Common myeloid progenitor, CD34-positive (primary cell): Measurements from ENCODE around the gene PRKCB.

ENCODE experiments used
- CTCF ChIA-PET: fragments of 350-600 bp; sonication (Branson Sonifier 250); formaldehyde crosslinking; loops from one replicate; lab custom pipeline; 2021; ENCODE audit warnings: antibody characterized with exemption; lab: Charles Lee
- POLR2A ChIA-PET: fragments of 350-600 bp; sonication (Branson Sonifier 250); formaldehyde crosslinking; loops from one replicate; lab custom pipeline; 2021; ENCODE audit warnings: antibody characterized with exemption; lab: Charles Lee
- DNase-seq, 3 donors: peaks; one replicate each; pipeline versions ENCODE4 v3.0.0 to v3.0.0-alpha.2; 2013
- H3K27ac ChIP-seq, 2 experiments: 1 replicate in 1 of 2; 2 replicates in 1 of 2; pipeline ENCODE4 v1.7.0; 2013; ENCODE audit warnings: inconsistent platforms in 2 of 2, low read length in 2 of 2, mild to moderate bottlenecking in 2 of 2, low read depth in 1 of 2, moderate library complexity in 1 of 2; ENCODE audit not compliant: severe bottlenecking in 2 of 2, insufficient read depth in 1 of 2, poor library complexity in 1 of 2
- H3K27me3 ChIP-seq, 5 experiments: replicated peaks in 2 of 5; 1 replicate in 3 of 5; 2 replicates in 2 of 5; pipeline versions ENCODE4 v1.6.1 to v1.7.0; 2013; ENCODE audit warnings: low read length in 4 of 5, mild to moderate bottlenecking in 2 of 5, moderate library complexity in 2 of 5, inconsistent platforms in 1 of 5; ENCODE audit not compliant: insufficient read depth in 5 of 5, control insufficient read depth in 4 of 5
- H3K36me3 ChIP-seq, 4 experiments: 1 replicate in 2 of 4; 2 replicates in 2 of 4; pipeline versions ENCODE4 v1.6.1 to v1.7.0; 2013; ENCODE audit warnings: low read length in 3 of 4, control low read depth in 1 of 4, mild to moderate bottlenecking in 1 of 4; ENCODE audit not compliant: control insufficient read depth in 4 of 4, insufficient read depth in 4 of 4
- H3K4me1 ChIP-seq, 4 experiments: 1 replicate in 3 of 4; 2 replicates in 1 of 4; pipeline versions ENCODE4 v1.6.1 to v1.7.1; 2013; ENCODE audit warnings: low read length in 3 of 4, mild to moderate bottlenecking in 3 of 4, control low read depth in 1 of 4, inconsistent platforms in 1 of 4, moderate library complexity in 1 of 4; ENCODE audit not compliant: control insufficient read depth in 4 of 4, insufficient read depth in 4 of 4; ENCODE audit errors: control extremely low read depth in 1 of 4
- H3K4me3 ChIP-seq, 7 experiments: 1 replicate in 4 of 7; 2 replicates in 3 of 7; pipeline versions ENCODE4 v1.5.1 to v1.7.0; 2013; ENCODE audit warnings: mild to moderate bottlenecking in 7 of 7, low read length in 6 of 7, moderate library complexity in 6 of 7, inconsistent platforms in 2 of 7, low read depth in 2 of 7, control low read depth in 1 of 7; ENCODE audit not compliant: insufficient read depth in 4 of 7, control insufficient read depth in 1 of 7; ENCODE audit errors: extremely low read depth in 1 of 7
- H3K9me3 ChIP-seq, 5 experiments: 1 replicate in 4 of 5; 2 replicates in 1 of 5; pipeline versions ENCODE4 v1.6.1 to v1.7.1; 2013; ENCODE audit warnings: low read length in 4 of 5, mild to moderate bottlenecking in 2 of 5, inconsistent platforms in 1 of 5, low read depth in 1 of 5, moderate library complexity in 1 of 5; ENCODE audit not compliant: control insufficient read depth in 4 of 5, insufficient read depth in 2 of 5; ENCODE audit errors: control extremely low read depth in 1 of 5
- WGBS: methylation state at CpG from one replicate; pipeline ENCODE4 v1.1.5; 2013; ENCODE audit not compliant: insufficient coverage; 5-methylcytosine and 5-hydroxymethylcytosine counted together

Gene PRKCB

GRCh38 chr16:24208710-24209109, 372.9 kb downstream of the PRKCB start:
- POLR2A ChIA-PET = no interaction called here
- no peaks in the 10 kb centered on the region for H3K27me3 ChIP-seq
- no peak overlapping the region for H3K4me3 ChIP-seq
- no peak overlapping the region for H3K27ac ChIP-seq
- CTCF ChIA-PET = interaction anchor here (1.0 kb wide), 1 partner anchor 44 kb away, joined by 3 read pairs; no protein-coding TSS in a partner anchor
- no peaks in the 10 kb centered on the region for H3K4me1 ChIP-seq
- DNase-seq = no peak
- no peaks in the 10 kb centered on the region for H3K9me3 ChIP-seq
- 100% methylated on average over 3 of the region's 5 CpGs for WGBS
- peaks cover 9 to 35% (median 20%) of the 10 kb centered on the region in 4 experiments for H3K36me3 ChIP-seq

- H3K27me3 ChIP-seq = no peaks in the 10 kb centered on the region
- H3K9me3 ChIP-seq = no peaks in the 10 kb centered on the region
- ChIA-PET CTCF (no interaction called here), POLR2A (no interaction called here)
- DNase-seq = no peak
- no peak overlapping the region for H3K27ac ChIP-seq
- peaks cover 15 to 23% (median 20%) of the 10 kb centered on the region in 4 experiments for H3K36me3 ChIP-seq
- no peaks in the 10 kb centered on the region for H3K4me1 ChIP-seq
- H3K4me3 ChIP-seq = no peak overlapping the region
- WGBS = no CpG with 5 or more reads among the region's 3 CpGs
These were observed 379.2 kb downstream of the PRKCB start for GRCh38 chr16:24214992-24215391.

- ChIA-PET CTCF (no interaction called here), POLR2A (no interaction called here)
- DNase-seq = no peak
- Histone ChIP-seq H3K4me1 (no peaks in the 10 kb centered on the region), H3K4me3 (no peak overlapping the region), H3K9me3 (peaks cover 0 to 1% (median 0%) of the 10 kb centered on the region in 5 experiments), H3K27ac (no peak overlapping the region), H3K27me3 (no peaks in the 10 kb centered on the region), H3K36me3 (peaks cover 13 to 26% (median 15%) of the 10 kb centered on the region in 4 experiments)
These were observed 381.2 kb downstream of the PRKCB start for GRCh38 chr16:24216961-24217360.

- no peak overlapping the region for H3K4me3 ChIP-seq
- 88% methylated on average over 1 of the region's 3 CpGs for WGBS
- no peaks in the 10 kb centered on the region for H3K27me3 ChIP-seq
- CTCF ChIA-PET = no interaction called here
- no peak for DNase-seq
- H3K27ac ChIP-seq = no peak overlapping the region
- H3K9me3 ChIP-seq = peaks cover 0 to 2% (median 0%) of the 10 kb centered on the region in 5 experiments
- no peaks in the 10 kb centered on the region for H3K4me1 ChIP-seq
- POLR2A ChIA-PET = interaction anchor here (0.6 kb wide), 1 partner anchor 18 kb away, joined by 3 read pairs; no protein-coding TSS in a partner anchor
- H3K36me3 ChIP-seq = peaks cover 13 to 26% (median 16%) of the 10 kb centered on the region in 4 experiments
These were observed 381.7 kb downstream of the PRKCB start for GRCh38 chr16:24217461-24217860.

- Histone ChIP-seq H3K36me3 (peaks cover 13 to 23% (median 17%) of the 10 kb centered on the region in 4 experiments), H3K4me1 (no peaks in the 10 kb centered on the region), H3K27me3 (no peaks in the 10 kb centered on the region), H3K4me3 (no peak overlapping the region), H3K9me3 (peaks cover 0 to 2% (median 0%) of the 10 kb centered on the region in 5 experiments), H3K27ac (no peak overlapping the region)
- POLR2A ChIA-PET = no interaction called here
- 100% methylated on average over 2 of the region's 4 CpGs for WGBS
- CTCF ChIA-PET = no interaction called here
- no peak for DNase-seq
These were observed 382.5 kb downstream of the PRKCB start for GRCh38 chr16:24218299-24218698.

- Histone ChIP-seq H3K27me3 (peaks cover 0 to 3% (median 0%) of the 10 kb centered on the region in 5 experiments), H3K27ac (no peak overlapping the region), H3K36me3 (peaks cover 0 to 8% (median 3%) of the 10 kb centered on the region in 4 experiments), H3K4me3 (no peak overlapping the region), H3K4me1 (no peaks in the 10 kb centered on the region), H3K9me3 (peaks cover 0 to 2% (median 0%) of the 10 kb centered on the region in 5 experiments)
- WGBS = 100% methylated on average over 2 of the region's 2 CpGs
- DNase-seq = no peak
- CTCF ChIA-PET = interaction anchor here (0.7 kb wide), 1 partner anchor 31 kb away, joined by 3 read pairs; no protein-coding TSS in a partner anchor
- POLR2A ChIA-PET = no interaction called here
These were observed 385.4 kb downstream of the PRKCB start for GRCh38 chr16:24221219-24221618.

GRCh38 chr16:24228514-24228913, 392.7 kb downstream of the PRKCB start:
- Histone ChIP-seq H3K36me3 (no peaks in the 10 kb centered on the region), H3K4me3 (no peak overlapping the region), H3K27me3 (peaks cover 0 to 8% (median 3%) of the 10 kb centered on the region in 5 experiments), H3K4me1 (no peaks in the 10 kb centered on the region), H3K27ac (no peak overlapping the region), H3K9me3 (no peaks in the 10 kb centered on the region)
- 86% methylated on average over 1 of the region's 7 CpGs for WGBS
- ChIA-PET POLR2A (no interaction called here), CTCF (no interaction called here)
- no peak for DNase-seq
